GM19099 (cell line): ENCODE measurements around the gene LMO2.

ENCODE experiments used
- POLR2A ChIP-seq: IDR thresholded peaks from 3 replicates; pipeline ENCODE4 v1.6.1; 2011; ENCODE audit warnings: low read depth; ENCODE audit not compliant: insufficient read length; ENCODE audit errors: extremely low read depth

The LMO2 gene

GRCh38 chr11:33891714-33892327 is at the start of gene LMO2:
Gene LMO2, minus strand, starts transcription at chr11:33892076. Its CDS starts 22,360 bp downstream, at chr11:33869716.
- TF ChIP-seq POLR2A: no peak

- no peak for TF ChIP-seq POLR2A
Measured at GRCh38 chr11:33940538-33940815, 48.6 kb upstream of the LMO2 start.

GRCh38 chr11:33936725-33937604 is 45.1 kb upstream of the LMO2 start:
- no peak for TF ChIP-seq POLR2A

- no peak for TF ChIP-seq POLR2A
Measured at GRCh38 chr11:33935461-33936456, 43.9 kb upstream of the LMO2 start.

GRCh38 chr11:33935005-33935404 is 43.1 kb upstream of the LMO2 start:
- no peak for TF ChIP-seq POLR2A

- TF ChIP-seq POLR2A: no peak
Measured at GRCh38 chr11:33934450-33934849, 42.6 kb upstream of the LMO2 start.

GRCh38 chr11:33933602-33934001 is 41.7 kb upstream of the LMO2 start:
- no peak for TF ChIP-seq POLR2A

- no peak for TF ChIP-seq POLR2A
Measured at GRCh38 chr11:33932721-33933120, 40.8 kb upstream of the LMO2 start.

GRCh38 chr11:33931067-33931466 is 39.2 kb upstream of the LMO2 start:
- TF ChIP-seq POLR2A: no peak

- TF ChIP-seq POLR2A: no peak
Measured at GRCh38 chr11:33930317-33931021, 38.6 kb upstream of the LMO2 start.

- TF ChIP-seq POLR2A: no peak
Measured at GRCh38 chr11:33928564-33928963, 36.7 kb upstream of the LMO2 start.

GRCh38 chr11:33926671-33927552 is 35.0 kb upstream of the LMO2 start:
- no peak for TF ChIP-seq POLR2A

GRCh38 chr11:33924341-33924740 is 32.5 kb upstream of the LMO2 start:
- TF ChIP-seq POLR2A: no peak

GRCh38 chr11:33923626-33924025 is 31.8 kb upstream of the LMO2 start:
- no peak for TF ChIP-seq POLR2A
